Adrenal gland (tissue), 5 donors: Measurements from ENCODE around the gene ADIPOR2.

ENCODE experiments used
- CTCF ChIP-seq, 6 experiments: fragments of 450-650 bp in 4 of 6; fragments of 200-600 bp in 2 of 6; sonication (generic) in 1 of 6; IDR thresholded peaks; 1 replicate in 5 of 6; 2 replicates in 1 of 6; pipeline versions ENCODE4 v1.5.1 to v1.8.0; 2016 to 2021; ENCODE audit warnings: antibody characterized with exemption in 6 of 6, mild to moderate bottlenecking in 2 of 6, moderate library complexity in 1 of 6
- POLR2A ChIP-seq, 2 donors: fragments of 450-650 bp; IDR thresholded peaks; one replicate each; pipeline ENCODE4 v1.6.1; 2017; ENCODE audit warnings: antibody characterized with exemption in 2 of 2, mild to moderate bottlenecking in 2 of 2, moderate library complexity in 1 of 2
- donor health status: DM: no; HTN: no; CAD: no.

GRCh38 chr12:1812650-1813302 lies 121.9 kb downstream of the ADIPOR2 start:
- TF ChIP-seq CTCF (IDR thresholded peaks at IDR 0.05): no peak
- TF ChIP-seq POLR2A (IDR thresholded peaks at IDR 0.05): no peak
